ENCODE data around the gene KLHL26. TPM values are rescaled to one million over a fixed set of nuclear protein-coding genes. Genes with fewer than 3 reads are reported as not detected.

Gene KLHL26
- total RNA-seq, 2 donors from 2014 or later, result 7.3 to 14.7 TPM

GRCh38 chr19:18611327-18612050 lies 25.3 kb upstream of the KLHL26 start:
- Histone ChIP-seq H3K4me1 (no peaks in the 10 kb centered on the region), H3K9ac (ENCODE audit: low read depth in 2 of 2, low read length in 2 of 2) (no peak overlapping the region), H3K27ac (no peak overlapping the region), H3K27me3 (peaks cover 78% of the 10 kb centered on the region), H3K36me3 (no peaks in the 10 kb centered on the region), H3K4me3 (no peak overlapping the region), H3K9me3 (no peaks in the 10 kb centered on the region)
- no peak for DNase-seq
- no peak for TF ChIP-seq CTCF (IDR thresholded peaks at IDR 0.05)
- intact Hi-C loops (cut with DNase I), result no loop called here

- Histone ChIP-seq H3K9ac (ENCODE audit: low read depth in 2 of 2, low read length in 2 of 2) (no peak overlapping the region), H3K9me3 (no peaks in the 10 kb centered on the region), H3K27ac (no peak overlapping the region), H3K4me1 (no peaks in the 10 kb centered on the region), H3K27me3 (peaks cover 74% of the 10 kb centered on the region), H3K4me3 (peak overlapping the region; percentile 25), H3K36me3 (no peaks in the 10 kb centered on the region)
- intact Hi-C loops (cut with DNase I), result no loop called here
- no peak for DNase-seq
- TF ChIP-seq CTCF (IDR thresholded peaks at IDR 0.05), result no peak
These were observed 24.6 kb upstream of the KLHL26 start for GRCh38 chr19:18612051-18612771.

GRCh38 chr19:18612772-18613588 lies 23.8 kb upstream of the KLHL26 start, which contains the start of gene TMEM59L:
TMEM59L (plus strand) TSS chr19:18612870; CDS start chr19:18612959, 89 bp downstream.
- Histone ChIP-seq H3K27ac (no peak within 1 kb of the TSS), H3K4me3 (peak within 1 kb of the TSS; percentile 25), H3K36me3 (no peaks in the 10 kb centered on the region), H3K9me3 (no peaks in the 10 kb centered on the region), H3K27me3 (peaks cover 67% of the 10 kb centered on the region), H3K4me1 (no peaks in the 10 kb centered on the region), H3K9ac (ENCODE audit: low read depth in 2 of 2, low read length in 2 of 2) (peak within 1 kb of the TSS in 1 of 2 donors; percentile 50)
- DNase-seq, result no peak
- no peak for TF ChIP-seq CTCF (IDR thresholded peaks at IDR 0.05)
- intact Hi-C loops (cut with DNase I), result no loop called here

- no peak for DNase-seq
- Histone ChIP-seq H3K27me3 (peaks cover 59% of the 10 kb centered on the region), H3K9ac (ENCODE audit: low read depth in 2 of 2, low read length in 2 of 2) (no peak overlapping the region), H3K4me1 (no peaks in the 10 kb centered on the region), H3K27ac (no peak overlapping the region), H3K9me3 (no peaks in the 10 kb centered on the region), H3K36me3 (no peaks in the 10 kb centered on the region), H3K4me3 (no peak overlapping the region)
- intact Hi-C loops (cut with DNase I), result no loop called here
- no peak for TF ChIP-seq CTCF (IDR thresholded peaks at IDR 0.05)
These were observed 23.1 kb upstream of the KLHL26 start for GRCh38 chr19:18613589-18614234.

- TF ChIP-seq CTCF (IDR thresholded peaks at IDR 0.05), result no peak
- H3K36me3 ChIP-seq, result no peaks in the 10 kb centered on the region
- DNase-seq, result no peak
- no peaks in the 10 kb centered on the region for H3K9me3 ChIP-seq
- H3K4me3 ChIP-seq, result no peak overlapping the region
- no peaks in the 10 kb centered on the region for H3K4me1 ChIP-seq
- no peak overlapping the region for H3K9ac ChIP-seq (ENCODE audit: low read depth in 2 of 2, low read length in 2 of 2)
- no peak overlapping the region for H3K27ac ChIP-seq
- intact Hi-C loops (cut with DNase I), result no loop called here
- peaks cover 36% of the 10 kb centered on the region for H3K27me3 ChIP-seq
These were observed 20.8 kb upstream of the KLHL26 start for GRCh38 chr19:18616023-18616422.

All from colonic mucosa (tissue), 4 donors.